Right cardiac atrium (tissue), 5 donors: ENCODE results near the gene GRM7. TPM values are rescaled to one million over a fixed set of nuclear protein-coding genes. Genes with fewer than 3 reads are reported as not detected.

ENCODE experiments used
- ATAC-seq, 2 donors: fragments of 200-7000 bp; cut with Tn5 transposase; one replicate each; pipeline versions ENCODE4 v1.8.0 to v1.9.1; 2020; ENCODE audit warnings: moderate library complexity in 2 of 2, mild to moderate bottlenecking in 1 of 2
- DNase-seq, 3 donors: peaks; one replicate each; pipeline ENCODE4 v3.0.0-alpha.2; 2020
- H3K27ac ChIP-seq: one replicate; pipeline ENCODE4 v1.5.1; 2013; ENCODE audit warnings: mild to moderate bottlenecking, low read length, control low read depth, moderate library complexity
- H3K27me3 ChIP-seq: one replicate; pipeline ENCODE4 v1.6.1; 2013; ENCODE audit not compliant: control insufficient read depth, insufficient read depth
- H3K4me1 ChIP-seq: one replicate; pipeline ENCODE4 v1.6.1; 2013; ENCODE audit warnings: low read length; ENCODE audit not compliant: control insufficient read depth, insufficient read depth
- H3K4me3 ChIP-seq: one replicate; pipeline ENCODE4 v1.5.1; 2013; ENCODE audit warnings: low read length, control low read depth
- H3K9me3 ChIP-seq: one replicate; pipeline ENCODE4 v1.6.1; 2013; ENCODE audit warnings: low read length; ENCODE audit not compliant: control insufficient read depth
- WGBS: extraction: QIAGEN DNeasy Blood & Tissue Kit; methylation state at CpG from one replicate; pipeline ENCODE4 v1.1.7; 2013; 5-methylcytosine and 5-hydroxymethylcytosine counted together
- intact Hi-C, 4 donors: fragments of 100-400 bp; cut with DNase I; formaldehyde crosslinking; loops; one replicate each; pipeline versions ENCODE4 v1.11.0 to v1.14.0; 2022 to 2023
- polyA plus RNA-seq: library from polyadenylated mRNA; stranded (reverse); fragments of 200-250 nt; gene quantifications from one replicate; pipeline ENCODE4 v1.2.3, GENCODE V29; 2013
- total RNA-seq, 4 donors: library from RNA; stranded (reverse); fragmentation: NEBNext Ultra II Directional; extraction: Animal tissue kit (Norgen Biotek cat#: 25700); gene quantifications; one replicate each; pipeline ENCODE4 v1.2.1, GENCODE V29; 2021
- donor health status: healthy with polysubstance abuse.
- donor health status: DM: no; HTN: yes; CAD: no.
- donor health status: DM: no; HTN: no; CAD: no.
- donor health status: DM: no; HTN: yes; CAD: no; lungs with severe emphysema.
- donor health status: DM: yes; HTN: yes; CAD: no.

The GRM7 gene
- total and polyA plus RNA-seq, 5 donors = not detected

DNA sequence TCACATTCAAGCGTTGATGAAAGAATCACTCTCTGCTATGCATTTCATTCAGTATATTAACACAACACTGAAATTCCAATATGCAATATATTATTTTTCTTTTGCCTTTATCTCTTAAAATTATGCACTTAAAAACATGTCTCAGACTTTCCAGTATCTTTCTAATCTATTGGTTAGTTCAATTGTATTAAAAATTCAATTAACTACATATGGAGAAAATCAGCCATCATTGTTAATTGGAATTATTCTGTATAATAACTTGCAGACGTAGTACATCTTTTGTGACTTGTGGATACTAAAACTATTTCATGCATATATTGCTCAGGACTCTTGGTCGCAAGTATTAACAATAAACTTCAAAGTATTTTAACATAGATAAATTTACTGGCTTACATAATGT lies 715.6 kb downstream of the GRM7 start:
- H3K9me3 ChIP-seq = no peaks in the 10 kb centered on the region
- ATAC-seq (no peak), DNase-seq (no peak)
- no peak overlapping the region for H3K27ac ChIP-seq
- 85% methylated on average over 3 of the region's 3 CpGs for WGBS
- H3K4me1 ChIP-seq = no peaks in the 10 kb centered on the region
- no peaks in the 10 kb centered on the region for H3K27me3 ChIP-seq
- intact Hi-C loops = no loop called here
- no peak overlapping the region for H3K4me3 ChIP-seq

DNA sequence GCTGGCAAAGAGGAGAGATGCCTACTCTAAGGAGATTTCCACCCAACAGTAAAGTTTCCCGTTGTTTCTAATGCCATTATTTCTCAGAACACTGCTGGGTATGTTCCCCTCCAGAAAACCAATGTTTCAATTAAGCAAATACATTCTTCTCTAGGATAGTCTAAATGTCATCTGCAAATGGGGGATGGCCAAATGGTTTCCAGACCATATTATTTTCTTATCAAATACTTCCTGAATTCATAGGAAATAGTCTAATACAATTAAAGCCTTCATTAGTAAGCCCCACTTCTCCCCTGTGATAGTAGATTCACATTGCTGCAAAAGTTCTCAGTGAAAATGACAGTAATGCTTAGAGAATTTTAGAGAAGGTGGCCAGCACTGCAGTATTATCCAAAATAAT lies 716.6 kb downstream of the GRM7 start:
- DNase-seq (no peak), ATAC-seq (no peak)
- 81% methylated on average over 1 of the region's 1 CpG for WGBS
- no peak overlapping the region for H3K4me3 ChIP-seq
- H3K4me1 ChIP-seq = no peaks in the 10 kb centered on the region
- H3K9me3 ChIP-seq = no peaks in the 10 kb centered on the region
- H3K27ac ChIP-seq = no peak overlapping the region
- intact Hi-C loops = no loop called here
- no peaks in the 10 kb centered on the region for H3K27me3 ChIP-seq

- Histone ChIP-seq H3K4me1 (no peaks in the 10 kb centered on the region), H3K4me3 (no peak overlapping the region), H3K9me3 (no peaks in the 10 kb centered on the region), H3K27ac (no peak overlapping the region), H3K27me3 (no peaks in the 10 kb centered on the region)
- ATAC-seq = no peak
- DNase-seq = no peak
- WGBS = 78% methylated on average over 1 of the region's 1 CpG
- intact Hi-C loops = no loop called here
Observed at GRCh38 chr3:7581831-7582230, 720.9 kb downstream of the GRM7 start.

- ATAC-seq (no peak), DNase-seq (no peak)
- Histone ChIP-seq H3K9me3 (no peaks in the 10 kb centered on the region), H3K4me3 (no peak overlapping the region), H3K4me1 (no peaks in the 10 kb centered on the region), H3K27ac (no peak overlapping the region), H3K27me3 (no peaks in the 10 kb centered on the region)
- WGBS = 18% methylated on average over 3 of the region's 3 CpGs
- intact Hi-C loops = no loop called here
Observed at GRCh38 chr3:7585052-7585451, 724.1 kb downstream of the GRM7 start.

- ATAC-seq = no peak
- Histone ChIP-seq H3K9me3 (no peaks in the 10 kb centered on the region), H3K27ac (no peak overlapping the region), H3K27me3 (no peaks in the 10 kb centered on the region), H3K4me1 (no peaks in the 10 kb centered on the region), H3K4me3 (no peak overlapping the region)
- 91% methylated on average over 4 of the region's 4 CpGs for WGBS
- no peak for DNase-seq
- intact Hi-C loops = no loop called here
Observed at GRCh38 chr3:7588236-7588635, 727.3 kb downstream of the GRM7 start.

DNA sequence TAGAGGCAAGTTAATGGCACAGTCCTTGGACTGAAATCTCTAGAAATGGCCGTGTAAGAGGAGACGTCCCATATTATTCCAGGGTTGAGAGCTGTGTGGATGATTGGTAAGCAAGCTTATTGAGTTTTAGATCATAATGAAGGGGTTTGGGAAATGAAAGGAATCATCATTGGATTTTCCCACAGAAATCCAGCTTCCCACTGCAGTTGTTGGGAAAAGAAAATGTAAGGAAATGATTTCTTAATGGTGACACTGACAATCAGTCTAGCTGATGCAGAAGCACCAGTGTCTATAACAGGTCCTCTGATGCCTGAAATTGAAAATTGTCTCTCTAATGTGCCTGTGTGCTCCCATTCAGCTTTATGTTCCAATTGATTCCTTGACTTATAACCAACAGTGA lies 728.6 kb downstream of the GRM7 start:
- ATAC-seq (no peak), DNase-seq (no peak)
- Histone ChIP-seq H3K27ac (no peak overlapping the region), H3K27me3 (no peaks in the 10 kb centered on the region), H3K4me1 (no peaks in the 10 kb centered on the region), H3K9me3 (no peaks in the 10 kb centered on the region), H3K4me3 (no peak overlapping the region)
- intact Hi-C loops = no loop called here
- 82% methylated on average over 2 of the region's 2 CpGs for WGBS

- Histone ChIP-seq H3K9me3 (no peaks in the 10 kb centered on the region), H3K4me1 (no peaks in the 10 kb centered on the region), H3K27me3 (no peaks in the 10 kb centered on the region), H3K27ac (no peak overlapping the region), H3K4me3 (no peak overlapping the region)
- no peak for DNase-seq
- intact Hi-C loops = no loop called here
- WGBS = 84% methylated on average over 2 of the region's 2 CpGs
- ATAC-seq = no peak
Observed at GRCh38 chr3:7602297-7602696, 741.4 kb downstream of the GRM7 start.

- Histone ChIP-seq H3K9me3 (no peaks in the 10 kb centered on the region), H3K27ac (no peak overlapping the region), H3K4me3 (no peak overlapping the region), H3K27me3 (no peaks in the 10 kb centered on the region), H3K4me1 (no peaks in the 10 kb centered on the region)
- intact Hi-C loops = no loop called here
- DNase-seq = no peak
- no peak for ATAC-seq
- WGBS = 60% methylated on average over 2 of the region's 2 CpGs
Observed at GRCh38 chr3:7607083-7607482, 746.2 kb downstream of the GRM7 start.

DNA sequence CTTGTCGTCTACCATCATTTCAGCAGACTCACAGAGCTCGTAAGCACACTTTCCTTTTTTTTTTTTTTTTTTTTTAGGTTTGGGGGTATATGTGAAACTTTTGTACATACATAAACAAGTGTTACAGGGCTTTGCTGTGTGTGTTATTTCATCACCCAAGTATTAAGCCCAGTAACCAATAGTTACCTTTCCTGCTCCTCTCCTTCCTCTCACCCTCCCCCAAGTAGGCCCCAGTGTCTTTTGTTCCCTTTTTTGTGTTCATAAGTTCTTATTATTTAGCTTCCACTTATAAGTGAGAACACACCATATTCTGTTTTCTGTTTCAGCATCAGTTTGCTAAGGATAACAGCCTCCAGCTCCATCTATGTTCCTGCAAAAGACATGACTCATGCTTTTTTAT lies 746.8 kb downstream of the GRM7 start:
- WGBS = 63% methylated on average over 2 of the region's 2 CpGs
- DNase-seq (no peak), ATAC-seq (no peak)
- intact Hi-C loops = no loop called here
- Histone ChIP-seq H3K27me3 (no peaks in the 10 kb centered on the region), H3K27ac (no peak overlapping the region), H3K4me1 (no peaks in the 10 kb centered on the region), H3K4me3 (no peak overlapping the region), H3K9me3 (no peaks in the 10 kb centered on the region)

- no peak overlapping the region for H3K27ac ChIP-seq
- no peaks in the 10 kb centered on the region for H3K4me1 ChIP-seq
- no peak overlapping the region for H3K4me3 ChIP-seq
- no peaks in the 10 kb centered on the region for H3K9me3 ChIP-seq
- WGBS = 92% methylated on average over 5 of the region's 5 CpGs
- no peaks in the 10 kb centered on the region for H3K27me3 ChIP-seq
- DNase-seq (no peak), ATAC-seq (no peak)
- intact Hi-C loops = no loop called here
Observed at GRCh38 chr3:7610634-7611033, 749.7 kb downstream of the GRM7 start.

DNA sequence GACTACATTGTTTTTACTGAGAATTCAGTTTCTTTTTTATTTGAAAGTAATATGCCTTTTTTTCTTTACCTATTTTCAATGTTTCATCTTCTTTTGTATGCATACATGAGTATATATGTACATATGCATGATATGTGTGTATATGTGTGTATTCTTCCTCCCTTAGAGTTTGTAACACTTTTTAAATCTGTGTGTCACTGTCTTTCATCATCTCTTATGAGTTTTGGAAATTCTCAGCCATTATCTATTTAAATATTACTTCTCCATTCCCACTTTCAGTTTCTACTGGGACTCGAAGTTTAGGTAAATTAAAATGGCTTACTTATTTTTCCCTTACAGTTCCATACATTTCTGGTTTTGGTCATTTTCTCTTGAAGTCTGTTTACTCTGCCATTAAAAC lies 754.1 kb downstream of the GRM7 start:
- DNase-seq = no peak
- H3K27me3 ChIP-seq = no peaks in the 10 kb centered on the region
- no peaks in the 10 kb centered on the region for H3K9me3 ChIP-seq
- intact Hi-C loops = no loop called here
- H3K4me1 ChIP-seq = no peaks in the 10 kb centered on the region
- ATAC-seq = no peak
- no peak overlapping the region for H3K27ac ChIP-seq
- 66% methylated on average over 1 of the region's 1 CpG for WGBS
- H3K4me3 ChIP-seq = no peak overlapping the region

DNA sequence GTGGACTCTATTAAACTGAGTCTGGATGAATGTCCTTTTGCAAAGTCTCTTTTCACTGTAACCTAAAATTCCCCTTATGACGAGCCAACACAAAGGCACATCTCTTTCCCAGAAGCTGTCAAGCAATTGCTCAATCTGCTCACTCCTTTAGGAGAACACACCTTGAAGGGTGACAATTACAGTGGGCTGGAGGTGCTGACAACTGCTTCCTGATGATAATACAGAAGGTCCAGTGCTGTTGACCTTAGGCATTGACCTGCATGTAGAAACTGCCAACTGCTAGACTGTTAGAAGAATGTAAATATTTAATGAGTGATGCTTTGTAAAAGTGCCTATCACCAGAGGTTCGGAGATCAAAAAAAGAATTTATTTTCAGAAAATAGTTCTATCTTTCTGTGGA lies 757.7 kb downstream of the GRM7 start:
- H3K4me3 ChIP-seq = no peak overlapping the region
- H3K4me1 ChIP-seq = no peaks in the 10 kb centered on the region
- H3K27me3 ChIP-seq = no peaks in the 10 kb centered on the region
- ATAC-seq (no peak), DNase-seq (no peak)
- H3K9me3 ChIP-seq = no peaks in the 10 kb centered on the region
- 51% methylated on average over 2 of the region's 2 CpGs for WGBS
- intact Hi-C loops = no loop called here
- H3K27ac ChIP-seq = no peak overlapping the region
